HL-60 (cell line): ENCODE data around the gene WNT7B.

Source experiments
- CTCF ChIP-seq: IDR thresholded peaks from one replicate; pipeline ENCODE4 v1.5.1; 2011; ENCODE audit warnings: low read length, control low read depth, inconsistent platforms; ENCODE audit not compliant: insufficient read depth
- POLR2AphosphoS5 ChIP-seq: IDR thresholded peaks from 2 replicates; pipeline ENCODE4 v1.6.1; 2012; ENCODE audit warnings: low read depth
- REST ChIP-seq: IDR thresholded peaks from 2 replicates; pipeline ENCODE4 v1.6.1; 2012; ENCODE audit warnings: low read depth; ENCODE audit not compliant: insufficient replicate concordance

- TF ChIP-seq CTCF (no peak), POLR2AphosphoS5 (no peak), REST (no peak)
Observed at GRCh38 chr22:45993841-45994240, 16.9 kb upstream of the WNT7B start.
